ENCODE data around the gene CD83.
"Not testable (repeated sequence)": the region's sequence is repeated elsewhere in the genome, so short reads cannot be mapped to it uniquely, and the experiment has no call there.

The CD83 gene, protein sequence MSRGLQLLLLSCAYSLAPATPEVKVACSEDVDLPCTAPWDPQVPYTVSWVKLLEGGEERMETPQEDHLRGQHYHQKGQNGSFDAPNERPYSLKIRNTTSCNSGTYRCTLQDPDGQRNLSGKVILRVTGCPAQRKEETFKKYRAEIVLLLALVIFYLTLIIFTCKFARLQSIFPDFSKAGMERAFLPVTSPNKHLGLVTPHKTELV

DNA sequence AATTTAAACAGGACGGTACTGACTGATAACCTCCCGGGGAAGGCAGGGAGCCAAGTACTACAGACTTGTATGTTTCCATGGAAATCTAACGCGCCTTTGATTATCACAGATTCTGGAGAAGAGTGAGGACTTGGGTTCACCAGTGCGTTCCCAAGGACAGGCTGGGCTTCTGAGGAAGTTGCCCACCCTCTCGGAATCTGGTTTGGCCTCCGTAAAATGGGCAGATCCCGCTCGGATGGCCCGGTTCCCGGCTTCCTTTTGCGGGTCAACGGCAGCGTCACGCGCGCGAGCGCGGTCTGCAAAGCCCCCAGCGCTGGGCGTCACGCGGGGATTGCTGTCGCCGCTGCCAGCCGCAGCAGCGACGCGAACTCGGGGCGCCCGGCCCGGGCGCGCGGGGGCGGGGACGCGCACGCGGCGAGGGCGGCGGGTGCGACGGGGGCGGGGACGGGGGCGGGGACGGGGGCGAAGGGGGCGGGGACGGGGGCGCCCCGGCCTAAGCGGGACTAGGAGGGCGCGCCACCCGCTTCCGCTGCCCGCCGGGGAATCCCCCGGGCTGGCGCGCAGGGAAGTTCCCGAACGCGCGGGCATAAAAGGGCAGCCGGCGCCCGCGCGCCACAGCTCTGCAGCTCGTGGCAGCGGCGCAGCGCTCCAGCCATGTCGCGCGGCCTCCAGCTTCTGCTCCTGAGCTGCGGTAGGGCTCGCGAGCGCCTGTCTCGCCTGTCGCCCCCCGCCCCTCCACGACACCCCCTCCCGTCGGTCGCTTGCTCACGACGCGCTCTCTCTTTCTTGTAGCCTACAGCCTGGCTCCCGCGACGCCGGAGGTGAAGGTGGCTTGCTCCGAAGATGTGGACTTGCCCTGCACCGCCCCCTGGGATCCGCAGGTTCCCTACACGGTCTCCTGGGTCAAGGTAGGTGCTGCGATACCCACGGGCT is at the start of gene CD83:
TSS of gene CD83 (plus strand) at position 615 of the 933 bp plus-strand sequence. CDS start at position 655, 40 bp downstream.
- peak within 1 kb of the TSS; percentile 89 for H3K4me3 ChIP-seq (ENCODE audit: low read depth, low read length)
- DNase-seq (ENCODE audit: low read depth), result no peak
- TF ChIP-seq, protein P1, sequence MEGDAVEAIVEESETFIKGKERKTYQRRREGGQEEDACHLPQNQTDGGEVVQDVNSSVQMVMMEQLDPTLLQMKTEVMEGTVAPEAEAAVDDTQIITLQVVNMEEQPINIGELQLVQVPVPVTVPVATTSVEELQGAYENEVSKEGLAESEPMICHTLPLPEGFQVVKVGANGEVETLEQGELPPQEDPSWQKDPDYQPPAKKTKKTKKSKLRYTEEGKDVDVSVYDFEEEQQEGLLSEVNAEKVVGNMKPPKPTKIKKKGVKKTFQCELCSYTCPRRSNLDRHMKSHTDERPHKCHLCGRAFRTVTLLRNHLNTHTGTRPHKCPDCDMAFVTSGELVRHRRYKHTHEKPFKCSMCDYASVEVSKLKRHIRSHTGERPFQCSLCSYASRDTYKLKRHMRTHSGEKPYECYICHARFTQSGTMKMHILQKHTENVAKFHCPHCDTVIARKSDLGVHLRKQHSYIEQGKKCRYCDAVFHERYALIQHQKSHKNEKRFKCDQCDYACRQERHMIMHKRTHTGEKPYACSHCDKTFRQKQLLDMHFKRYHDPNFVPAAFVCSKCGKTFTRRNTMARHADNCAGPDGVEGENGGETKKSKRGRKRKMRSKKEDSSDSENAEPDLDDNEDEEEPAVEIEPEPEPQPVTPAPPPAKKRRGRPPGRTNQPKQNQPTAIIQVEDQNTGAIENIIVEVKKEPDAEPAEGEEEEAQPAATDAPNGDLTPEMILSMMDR (IDR thresholded peaks at IDR 0.05; ENCODE audit: low read depth, low read length, missing control alignments), result peak; percentile 16

DNA sequence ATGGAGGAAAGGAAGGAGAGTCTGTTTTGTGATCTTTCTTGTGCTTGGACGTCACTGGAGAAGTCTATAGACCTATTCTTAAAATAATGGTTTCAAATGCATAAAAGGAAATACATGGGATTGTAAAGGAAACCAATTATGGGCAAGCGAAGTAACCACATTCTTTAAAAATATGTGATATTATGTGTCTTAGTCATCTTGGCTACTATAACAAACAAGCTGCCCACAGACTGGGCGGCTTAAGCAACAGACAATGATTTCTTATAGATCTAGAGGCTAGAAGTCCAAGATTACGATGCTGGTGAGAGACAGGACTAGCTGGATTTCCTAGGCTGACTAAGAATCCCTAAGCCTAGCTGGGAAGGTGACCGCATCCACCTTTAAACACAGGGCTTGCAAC is 49.4 kb upstream of the CD83 start:
- TF ChIP-seq, protein P1 (IDR thresholded peaks at IDR 0.05; ENCODE audit: low read depth, low read length, missing control alignments), result no peak
- DNase-seq (ENCODE audit: low read depth), result no peak
- no peak overlapping the region for H3K4me3 ChIP-seq (ENCODE audit: low read depth, low read length)

DNA sequence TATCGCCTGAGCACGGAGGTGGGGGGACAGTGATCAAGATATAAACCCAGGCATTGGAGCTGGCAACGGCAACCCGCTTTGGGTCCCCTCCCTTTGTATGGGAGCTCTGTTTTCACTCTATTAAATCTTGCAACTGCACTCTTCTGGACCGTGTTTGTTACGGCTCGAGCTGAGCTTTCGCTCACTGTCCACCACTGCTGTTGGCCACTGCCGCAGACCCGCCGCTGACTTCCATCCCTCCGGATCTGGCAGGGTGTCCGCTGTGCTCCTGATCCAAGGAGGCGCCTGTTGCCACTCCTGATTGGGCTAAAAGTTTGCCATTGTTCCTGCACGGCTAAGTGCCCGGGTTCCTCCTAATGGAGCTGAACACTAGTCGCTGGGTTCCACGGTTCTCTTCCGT is 48.9 kb upstream of the CD83 start:
- TF ChIP-seq, protein P1 (IDR thresholded peaks at IDR 0.05; ENCODE audit: low read depth, low read length, missing control alignments), result no peak
- H3K4me3 ChIP-seq (ENCODE audit: low read depth, low read length), result no peak overlapping the region
- DNase-seq (ENCODE audit: low read depth), result no peak

DNA sequence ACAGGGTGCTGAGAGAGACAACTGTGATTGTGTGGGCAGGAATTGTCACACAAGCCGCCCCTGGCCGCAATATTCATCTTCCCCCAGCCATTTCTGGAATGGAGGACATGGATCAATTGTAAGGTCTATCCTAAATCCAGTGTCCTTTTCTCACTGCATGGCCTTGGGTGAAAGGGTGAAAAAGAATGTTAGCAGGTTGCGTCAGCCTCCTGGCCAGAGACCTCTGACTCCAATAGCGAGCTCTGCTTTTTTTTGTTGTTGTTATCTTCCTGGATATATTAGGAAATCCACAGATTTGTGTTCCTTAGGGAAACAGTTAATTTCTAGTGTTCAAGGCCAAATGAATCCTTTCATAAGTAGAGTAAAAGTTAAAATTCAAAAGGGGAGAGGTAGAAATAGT is 47.1 kb upstream of the CD83 start:
- H3K4me3 ChIP-seq (ENCODE audit: low read depth, low read length), result no peak overlapping the region
- no peak for DNase-seq (ENCODE audit: low read depth)
- TF ChIP-seq, protein P1 (IDR thresholded peaks at IDR 0.05; ENCODE audit: low read depth, low read length, missing control alignments), result no peak

DNA sequence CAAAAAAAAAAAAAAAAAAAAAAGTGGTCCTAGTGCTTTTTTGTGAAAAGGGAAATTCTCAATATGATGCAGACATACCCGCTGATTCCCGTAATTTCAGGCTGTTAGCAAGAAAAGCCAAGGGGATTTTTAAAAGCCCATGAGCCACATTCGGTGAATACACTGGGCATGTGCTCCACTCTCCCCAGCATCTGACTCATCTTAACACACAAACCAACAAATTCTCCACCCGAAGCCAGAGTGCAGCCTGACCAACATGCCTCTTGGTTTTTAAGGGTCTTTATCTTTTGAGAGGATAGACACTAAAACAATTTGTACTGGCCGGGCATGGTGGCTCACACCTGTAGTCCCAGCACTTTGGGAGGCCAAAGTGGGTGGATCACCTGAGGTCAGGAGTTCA is 45.5 kb upstream of the CD83 start:
- DNase-seq (ENCODE audit: low read depth), result no peak
- TF ChIP-seq, protein P1 (IDR thresholded peaks at IDR 0.05; ENCODE audit: low read depth, low read length, missing control alignments), result no peak

DNA sequence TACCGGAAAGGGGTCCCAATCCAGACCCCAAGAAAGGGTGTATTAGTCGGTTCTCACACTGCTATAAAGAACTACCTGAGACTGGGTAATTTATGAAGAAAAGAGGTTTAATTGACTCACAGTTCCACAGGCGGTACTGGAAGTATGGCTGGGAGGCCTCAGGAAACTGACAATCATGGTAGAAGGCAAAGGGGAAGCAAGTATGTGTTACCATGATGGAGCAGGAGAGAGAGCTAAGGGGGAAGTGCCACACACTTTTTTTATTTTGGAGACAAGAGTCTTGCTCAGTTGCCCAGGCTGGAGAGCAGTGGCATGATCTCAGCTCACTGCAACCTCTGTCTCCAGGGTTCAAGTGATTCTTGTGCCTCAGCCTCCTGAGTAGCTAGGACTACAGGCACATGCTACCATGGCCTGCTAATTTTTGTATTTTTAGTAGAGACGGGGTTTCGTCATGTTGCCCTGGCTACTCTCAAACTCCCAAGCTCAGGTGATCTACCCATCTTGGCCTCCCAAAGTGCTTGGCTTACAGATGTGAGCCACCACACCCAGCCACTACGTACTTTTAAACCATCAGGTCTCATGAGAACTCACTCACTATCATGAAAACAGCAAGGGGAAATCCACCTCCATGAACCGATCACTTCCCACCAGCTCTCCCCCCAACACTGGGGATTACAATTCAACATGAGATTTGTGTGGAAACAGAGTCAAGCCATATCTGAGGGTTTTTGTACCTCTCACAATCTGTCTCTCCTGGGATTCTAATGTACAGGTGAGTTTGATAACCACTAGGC is 43.8 kb upstream of the CD83 start:
- not testable (repeated sequence) for DNase-seq (ENCODE audit: low read depth); H3K4me3 ChIP-seq (ENCODE audit: low read depth, low read length)

More for the DNA sequence above, 45.5 kb upstream of the CD83 start:
- no peak overlapping the region for H3K4me3 ChIP-seq (ENCODE audit: low read depth, low read length)
